Ascending aorta (tissue), 2 donors: ENCODE measurements around the gene ADAMTS2. TPM values are rescaled to one million over a fixed set of nuclear protein-coding genes. Genes with fewer than 3 reads are reported as not detected.

Source experiments
- DNase-seq, 2 donors: peaks; one replicate each; pipeline ENCODE4 v3.0.0-alpha.2; 2019; ENCODE audit warnings: low spot score in 2 of 2
- H3K27ac ChIP-seq, 2 donors: fragments of 200-600 bp; sonication (generic); one replicate each; pipeline ENCODE4 v1.5.1; 2016 to 2017; ENCODE audit warnings: mild to moderate bottlenecking in 1 of 2
- H3K27me3 ChIP-seq: fragments of 200-600 bp; sonication (generic); one replicate; pipeline ENCODE4 v1.5.1; 2017
- H3K36me3 ChIP-seq, 2 donors: fragments of 200-600 bp; sonication (generic); one replicate each; pipeline ENCODE4 v1.5.1; 2016
- H3K4me1 ChIP-seq, 2 donors: fragments of 200-600 bp; sonication (generic); one replicate each; pipeline ENCODE4 v1.5.1; 2016 to 2017; ENCODE audit warnings: mild to moderate bottlenecking in 1 of 2
- H3K4me3 ChIP-seq, 2 donors: fragments of 200-600 bp; sonication (generic); one replicate each; pipeline ENCODE4 v1.5.1; 2016 to 2017; ENCODE audit warnings: mild to moderate bottlenecking in 1 of 2
- H3K9me3 ChIP-seq, 2 donors: fragments of 200-600 bp; sonication (generic); one replicate each; pipeline ENCODE4 v1.5.1; 2016
- CTCF ChIP-seq, 3 experiments: fragments of 200-600 bp in 2 of 3; fragments of 450-650 bp in 1 of 3; sonication (generic) in 2 of 3; IDR thresholded peaks; one replicate each; pipeline ENCODE4 v1.5.1; 2016 to 2019; ENCODE audit warnings: antibody characterized with exemption in 3 of 3, mild to moderate bottlenecking in 1 of 3, moderate library complexity in 1 of 3
- intact Hi-C: fragments of 100-400 bp; cut with DNase I; formaldehyde crosslinking; loops from one replicate; pipeline ENCODE4 v1.15.1; 2023
- total RNA-seq: library from RNA; depleted of rRNA; stranded (reverse); fragments of >200 nt; gene quantifications from one replicate; pipeline ENCODE4 v1.1.0, GENCODE V29; 2016

Gene ADAMTS2
- total RNA-seq, 1 donor from 2014 or later, result 51.0 TPM

- no peak for TF ChIP-seq CTCF (IDR thresholded peaks at IDR 0.05)
- Histone ChIP-seq H3K27ac (no peak overlapping the region), H3K27me3 (no peaks in the 10 kb centered on the region), H3K9me3 (no peaks in the 10 kb centered on the region), H3K4me3 (no peak overlapping the region), H3K4me1 (no peaks in the 10 kb centered on the region), H3K36me3 (no peaks in the 10 kb centered on the region)
- no peak for DNase-seq
- intact Hi-C loops, result no loop called here
Measured at GRCh38 chr5:179205277-179205676, 140.0 kb downstream of the ADAMTS2 start.

GRCh38 chr5:179204572-179204971, 140.7 kb downstream of the ADAMTS2 start:
- Histone ChIP-seq H3K36me3 (no peaks in the 10 kb centered on the region), H3K9me3 (no peaks in the 10 kb centered on the region), H3K4me1 (no peaks in the 10 kb centered on the region), H3K4me3 (no peak overlapping the region), H3K27me3 (no peaks in the 10 kb centered on the region), H3K27ac (no peak overlapping the region)
- intact Hi-C loops, result no loop called here
- DNase-seq, result no peak
- no peak for TF ChIP-seq CTCF (IDR thresholded peaks at IDR 0.05)

GRCh38 chr5:179203248-179203647, 142.0 kb downstream of the ADAMTS2 start:
- no peaks in the 10 kb centered on the region for H3K36me3 ChIP-seq
- H3K4me3 ChIP-seq, result no peak overlapping the region
- no peaks in the 10 kb centered on the region for H3K4me1 ChIP-seq
- H3K27ac ChIP-seq, result no peak overlapping the region
- no peak for TF ChIP-seq CTCF (IDR thresholded peaks at IDR 0.05)
- no peaks in the 10 kb centered on the region for H3K27me3 ChIP-seq
- no peak for DNase-seq
- intact Hi-C loops, result no loop called here
- H3K9me3 ChIP-seq, result no peaks in the 10 kb centered on the region

GRCh38 chr5:179201986-179202385, 143.3 kb downstream of the ADAMTS2 start:
- no peaks in the 10 kb centered on the region for H3K9me3 ChIP-seq

GRCh38 chr5:179199246-179199645, 146.0 kb downstream of the ADAMTS2 start:
- no peak for DNase-seq
- intact Hi-C loops, result no loop called here

More at GRCh38 chr5:179201986-179202385, 143.3 kb downstream of the ADAMTS2 start:
- no peak for DNase-seq
- intact Hi-C loops, result no loop called here
- H3K27ac ChIP-seq, result no peak overlapping the region
- no peaks in the 10 kb centered on the region for H3K36me3 ChIP-seq
- no peak overlapping the region for H3K4me3 ChIP-seq
- H3K27me3 ChIP-seq, result no peaks in the 10 kb centered on the region
- H3K4me1 ChIP-seq, result no peaks in the 10 kb centered on the region
- TF ChIP-seq CTCF (IDR thresholded peaks at IDR 0.05), result no peak

More at GRCh38 chr5:179199246-179199645, 146.0 kb downstream of the ADAMTS2 start:
- Histone ChIP-seq H3K36me3 (no peaks in the 10 kb centered on the region), H3K27ac (no peak overlapping the region), H3K4me1 (no peaks in the 10 kb centered on the region), H3K9me3 (no peaks in the 10 kb centered on the region), H3K27me3 (no peaks in the 10 kb centered on the region), H3K4me3 (no peak overlapping the region)
- TF ChIP-seq CTCF (IDR thresholded peaks at IDR 0.05), result no peak
